ENCODE results near the gene CTF1. TPM values are rescaled to one million over a fixed set of nuclear protein-coding genes. Genes with fewer than 3 reads are reported as not detected.
A peak's percentile ranks its signal among the peaks of the same experiment; 100 is the strongest.

The CTF1 gene
- total and polyA plus RNA-seq, 4 donors = 3.3 to 9.8 (median 5.2) TPM

DNA sequence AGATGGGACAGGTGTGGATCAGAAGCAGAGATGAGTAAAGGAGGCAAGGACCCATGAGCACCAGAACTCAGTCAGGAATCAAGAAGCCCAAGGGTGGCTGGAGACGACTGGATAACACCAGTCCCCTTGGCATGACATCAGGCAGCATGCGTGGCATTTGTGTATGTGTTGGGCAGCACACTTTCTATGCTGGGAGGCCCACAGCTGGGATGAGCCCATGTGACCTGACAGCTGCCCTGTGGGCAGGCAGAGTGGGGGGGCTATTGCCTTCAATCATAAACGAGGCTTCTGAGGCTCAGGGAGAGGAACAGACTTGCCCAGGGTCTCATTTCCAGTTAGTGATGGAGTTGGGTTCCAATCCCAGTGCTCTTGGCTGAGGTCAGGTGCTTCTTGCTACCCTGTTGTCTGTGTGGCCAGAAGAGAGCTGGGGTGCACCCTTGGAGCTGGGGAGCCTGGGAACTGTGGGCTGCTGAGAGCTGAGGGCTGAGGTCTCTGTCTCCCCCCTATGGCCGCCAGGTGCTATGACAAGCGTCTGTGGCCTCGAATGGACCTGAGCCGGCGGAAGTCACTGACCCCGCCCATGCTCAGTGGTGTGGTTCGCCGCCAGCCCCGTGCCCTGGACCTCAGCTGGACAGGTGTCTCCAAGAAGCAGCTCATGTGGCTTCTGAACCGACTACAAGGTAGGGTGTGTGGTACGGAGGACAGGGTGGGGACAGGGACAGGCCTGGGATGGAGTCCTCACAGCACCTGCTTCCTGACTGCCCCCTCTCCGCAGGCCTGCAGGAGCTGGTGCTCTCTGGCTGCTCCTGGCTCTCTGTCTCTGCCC lies 45.4 kb downstream of the CTF1 start:
- peak overlapping the region in 1 of 2 donors; percentile 13 for H3K27ac ChIP-seq (ENCODE audit: low read depth in 1 of 2, low read length in 1 of 2)
- no peaks in the 10 kb centered on the region for H3K9me3 ChIP-seq (ENCODE audit: control insufficient read depth in 4 of 4, insufficient read depth in 3 of 4, low read length in 3 of 4)
- H3K9ac ChIP-seq (ENCODE audit: insufficient read depth in 1 of 2, low read length in 2 of 2) = no peak overlapping the region
- 20 to 23% methylated on average over 15 of the region's 15 CpGs for WGBS, 2 donors
- no peak overlapping the region for H3K4me3 ChIP-seq
- peaks cover 0 to 20% (median 19%) of the 10 kb centered on the region in 4 donors for H3K36me3 ChIP-seq (ENCODE audit: control insufficient read depth in 4 of 4, insufficient read depth in 4 of 4, low read length in 4 of 4)
- peak; percentile 89 for TF ChIP-seq CTCF (IDR thresholded peaks at IDR 0.05; ENCODE audit: control extremely low read depth, extremely low read depth)
- no peaks in the 10 kb centered on the region for H3K27me3 ChIP-seq (ENCODE audit: control insufficient read depth in 3 of 3, insufficient read depth in 3 of 3, low read length in 2 of 3)
- ATAC-seq (ENCODE audit: insufficient read depth, low FRiP score) = peak; percentile 98
- DNase-seq = peak; percentile 47 to 66 (median 64)
- H3K4me1 ChIP-seq (ENCODE audit: control insufficient read depth in 5 of 5, insufficient read depth in 5 of 5, low read length in 5 of 5) = peaks cover 0 to 2% (median 0%) of the 10 kb centered on the region in 5 donors

- Histone ChIP-seq H3K27ac (ENCODE audit: low read depth in 1 of 2, low read length in 1 of 2) (peak overlapping the region in 1 of 2 donors; percentile 13), H3K4me3 (no peak overlapping the region), H3K27me3 (ENCODE audit: control insufficient read depth in 3 of 3, insufficient read depth in 3 of 3, low read length in 2 of 3) (no peaks in the 10 kb centered on the region), H3K4me1 (ENCODE audit: control insufficient read depth in 5 of 5, insufficient read depth in 5 of 5, low read length in 5 of 5) (peaks cover 0 to 2% (median 0%) of the 10 kb centered on the region in 5 donors), H3K9me3 (ENCODE audit: control insufficient read depth in 4 of 4, insufficient read depth in 3 of 4, low read length in 3 of 4) (no peaks in the 10 kb centered on the region), H3K9ac (ENCODE audit: insufficient read depth in 1 of 2, low read length in 2 of 2) (no peak overlapping the region), H3K36me3 (ENCODE audit: control insufficient read depth in 4 of 4, insufficient read depth in 4 of 4, low read length in 4 of 4) (peaks cover 0 to 20% (median 19%) of the 10 kb centered on the region in 4 donors)
- TF ChIP-seq CTCF (IDR thresholded peaks at IDR 0.05; ENCODE audit: control extremely low read depth, extremely low read depth) = no peak
- 77 to 95% methylated on average over 4 of the region's 4 CpGs for WGBS, 2 donors
- DNase-seq = no peak
- no peak for ATAC-seq (ENCODE audit: insufficient read depth, low FRiP score)
Measured at GRCh38 chr16:30942426-30942806, 46.0 kb downstream of the CTF1 start.

- no peak for ATAC-seq (ENCODE audit: insufficient read depth, low FRiP score)
- no peak overlapping the region for H3K4me3 ChIP-seq
- H3K9ac ChIP-seq (ENCODE audit: insufficient read depth in 1 of 2, low read length in 2 of 2) = no peak overlapping the region
- H3K36me3 ChIP-seq (ENCODE audit: control insufficient read depth in 4 of 4, insufficient read depth in 4 of 4, low read length in 4 of 4) = peaks cover 0 to 20% (median 18%) of the 10 kb centered on the region in 4 donors
- H3K4me1 ChIP-seq (ENCODE audit: control insufficient read depth in 5 of 5, insufficient read depth in 5 of 5, low read length in 5 of 5) = peaks cover 0 to 6% (median 0%) of the 10 kb centered on the region in 5 donors
- DNase-seq = no peak
- no peak for TF ChIP-seq CTCF (IDR thresholded peaks at IDR 0.05; ENCODE audit: control extremely low read depth, extremely low read depth)
- H3K27me3 ChIP-seq (ENCODE audit: control insufficient read depth in 3 of 3, insufficient read depth in 3 of 3, low read length in 2 of 3) = no peaks in the 10 kb centered on the region
- no peak overlapping the region for H3K27ac ChIP-seq (ENCODE audit: low read depth in 1 of 2, low read length in 1 of 2)
- H3K9me3 ChIP-seq (ENCODE audit: control insufficient read depth in 4 of 4, insufficient read depth in 3 of 4, low read length in 3 of 4) = no peaks in the 10 kb centered on the region
Measured at GRCh38 chr16:30944352-30944751, 47.9 kb downstream of the CTF1 start.

Data from lung (tissue), 12 donors.